ENCODE results near the gene RNF14. TPM values are rescaled to one million over a fixed set of nuclear protein-coding genes. Genes with fewer than 3 reads are reported as not detected.
A peak's percentile ranks its signal among the peaks of the same experiment; 100 is the strongest.

The RNF14 gene
- total and polyA plus RNA-seq, 9 of the 15 experiments (the other 6 are each of a cell fraction or from before 2014, with no cell fraction given): 36.3 to 140 (median 75.1) TPM

GRCh38 chr5:142014911-142015584, 46.1 kb downstream of the RNF14 start (continued):
- TF ChIP-seq RFX5 (IDR thresholded peaks at IDR 0.05; ENCODE audit: low read depth, low read length): no peak
- peak; percentile 38; the same call in 1 of the 2 replicates for TF ChIP-seq CEBPB (tag; IDR thresholded peaks at IDR 0.05)
- TF ChIP-seq MAZ (CRISPR knock-in tag; conservative IDR thresholded peaks at IDR 0.05 in 1 of 2, IDR thresholded peaks at IDR 0.05 in 1 of 2): no peak
- no peak for TF ChIP-seq CREM (IDR thresholded peaks at IDR 0.05; ENCODE audit: low read depth)
- TF ChIP-seq NFIC (IDR thresholded peaks at IDR 0.05): no peak
- no peak for TF ChIP-seq KLF10 (CRISPR knock-in tag; IDR thresholded peaks at IDR 0.05)
- TF ChIP-seq ZC3H4 (CRISPR knock-in tag; IDR thresholded peaks at IDR 0.05; ENCODE audit: borderline replicate concordance): no peak
- TF ChIP-seq SMARCC2 (IDR thresholded peaks at IDR 0.05; ENCODE audit: low read depth): 0 out of 2 replicates have a peak, but pooled peaks have one; percentile 29
- no peak for TF ChIP-seq CTCFL (IDR thresholded peaks at IDR 0.05; ENCODE audit: borderline replicate concordance, insufficient read depth, low read depth, low read length, poor library complexity, severe bottlenecking)
- 0 out of 2 replicates have a peak, but pooled peaks have one; percentile 17 for TF ChIP-seq CTBP1 (IDR thresholded peaks at IDR 0.05; ENCODE audit: borderline replicate concordance)
- TF ChIP-seq DACH1 (IDR thresholded peaks at IDR 0.05; ENCODE audit: partially characterized antibody): peak; percentile 84
- TF ChIP-seq HMG20A (CRISPR knock-in tag; conservative IDR thresholded peaks at IDR 0.05): no peak
- no peak for TF ChIP-seq POLR3G (IDR thresholded peaks at IDR 0.05; ENCODE audit: extremely low read depth, insufficient read length, insufficient replicate concordance)
- no peak for TF ChIP-seq ZNF592 (IDR thresholded peaks at IDR 0.05)
- no peak for TF ChIP-seq ZNF3 (CRISPR knock-in tag; IDR thresholded peaks at IDR 0.05)
- TF ChIP-seq TEAD4 (IDR thresholded peaks at IDR 0.05; ENCODE audit: low read length): 0 out of 2 replicates have a peak, but pooled peaks have one; percentile 11
- TF ChIP-seq TEAD4 (CRISPR knock-in tag; IDR thresholded peaks at IDR 0.05; ENCODE audit: borderline replicate concordance): no peak
- peak; percentile 29 to 68 (median 60); a peak in 5 of 6 replicates for TF ChIP-seq CTCF (IDR thresholded peaks at IDR 0.05 in 2 of 3, conservative IDR thresholded peaks at IDR 0.05 in 1 of 3; ENCODE audit: insufficient read depth in 2 of 3, low read depth in 1 of 3, low read length in 3 of 3)
- no peak for TF ChIP-seq HDAC2 (IDR thresholded peaks at IDR 0.05)
- TF ChIP-seq TOE1 (IDR thresholded peaks at IDR 0.05; ENCODE audit: borderline replicate concordance): no peak
- TF ChIP-seq TOE1 (CRISPR knock-in tag; IDR thresholded peaks at IDR 0.05; ENCODE audit: borderline replicate concordance, low read depth): no peak

Data from K562 (cell line).